HepG2 (cell line): ENCODE results near the gene BCL2L2. TPM values are rescaled to one million over a fixed set of nuclear protein-coding genes. Genes with fewer than 3 reads are reported as not detected.

Source experiments
- LCORL ChIP-seq, 2 experiments: fragments of 450-650 bp in 1 of 2; sonication (generic) in 1 of 2; formaldehyde crosslinking in 1 of 2; IDR thresholded peaks; 2 replicates each; pipeline versions ENCODE4 v1.5.0 to v1.6.1; 2017 to 2020; ENCODE audit warnings: antibody characterized with exemption in 1 of 2, missing genetic modification reagents in 1 of 2
- MNT ChIP-seq: fragments of 450-650 bp; IDR thresholded peaks from 2 replicates; pipeline ENCODE4 v1.6.1; 2016
- POGK ChIP-seq: sonication (generic); formaldehyde crosslinking; conservative IDR thresholded peaks from 2 replicates; pipeline ENCODE4 v1.8.0; 2022; ENCODE audit warnings: mild to moderate bottlenecking, moderate library complexity, missing genetic modification reagents
- RARG ChIP-seq: sonication (generic); formaldehyde crosslinking; IDR thresholded peaks from 2 replicates; pipeline ENCODE4 v1.4.0; 2020; ENCODE audit warnings: low read depth, mild to moderate bottlenecking, missing genetic modification reagents
- SNAPC2 ChIP-seq: sonication (generic); formaldehyde crosslinking; IDR thresholded peaks from 2 replicates; pipeline ENCODE4 v1.8.1; 2022; ENCODE audit warnings: mild to moderate bottlenecking, missing genetic modification reagents
- SUZ12 ChIP-seq: fragments of 150-350 bp; IDR thresholded peaks from 2 replicates; pipeline ENCODE4 v1.6.1; 2014; ENCODE audit warnings: low read depth, low read length
- TAF15 ChIP-seq: fragments of 200-400 bp; formaldehyde crosslinking; IDR thresholded peaks from one replicate; pipeline ENCODE4 v1.6.1; 2018; ENCODE audit warnings: mild to moderate bottlenecking, low read depth, low read length; ENCODE audit not compliant: poor library complexity, severe bottlenecking
- ZIK1 ChIP-seq: sonication (generic); formaldehyde crosslinking; IDR thresholded peaks from 2 replicates; pipeline ENCODE4 v1.5.0; 2020; ENCODE audit warnings: mild to moderate bottlenecking, low read depth, missing genetic modification reagents, borderline replicate concordance
- ZNF282 ChIP-seq: fragments of 450-650 bp; IDR thresholded peaks from 2 replicates; pipeline ENCODE4 v1.6.1; 2018; ENCODE audit not compliant: partially characterized antibody
- ZNF343 ChIP-seq: sonication (generic); formaldehyde crosslinking; IDR thresholded peaks from 2 replicates; pipeline ENCODE4 v1.4.0; 2020; ENCODE audit warnings: mild to moderate bottlenecking, missing genetic modification reagents
- ZNF414 ChIP-seq: sonication (generic); formaldehyde crosslinking; IDR thresholded peaks from 2 replicates; pipeline ENCODE4 v1.5.0; 2020; ENCODE audit warnings: missing genetic modification reagents
- ZNF543 ChIP-seq: sonication (generic); formaldehyde crosslinking; IDR thresholded peaks from 2 replicates; pipeline ENCODE4 v1.4.0; 2020; ENCODE audit warnings: mild to moderate bottlenecking, missing genetic modification reagents
- polyA plus RNA-seq, 8 experiments: library from polyadenylated mRNA; depleted of rRNA in 3 of 8; stranded (reverse) in 7 of 8; unstranded in 1 of 8; fragments of >200 nt; fragmentation: Illumina TruSeq in 4 of 8; extraction: Trizol in 4 of 8; gene quantifications; 2 replicates each; pipeline versions ENCODE4 v1.2.1 to v1.2.3, GENCODE V29; 2011 to 2016; ENCODE audit warnings: low read depth in 4 of 8, missing spikeins in 1 of 8, mixed read lengths in 1 of 8; ENCODE audit not compliant: insufficient read depth in 1 of 8
- total RNA-seq, 5 experiments: library from RNA; depleted of rRNA; stranded (reverse); fragments of >200 nt; fragmentation: Illumina TruSeq; extraction: Trizol; gene quantifications; 2 replicates each; pipeline ENCODE4 v1.2.3, GENCODE V29; 2016; ENCODE audit warnings: low read depth in 1 of 5
- TF ChIP-seq, protein P1 (sequence below): sonication (generic); formaldehyde crosslinking; IDR thresholded peaks from 2 replicates; pipeline ENCODE4 v1.8.1; 2023; ENCODE audit warnings: mild to moderate bottlenecking, inconsistent platforms, moderate library complexity, missing genetic modification reagents, borderline replicate concordance
- TF ChIP-seq, protein P2 (sequence below): sonication (generic); formaldehyde crosslinking; IDR thresholded peaks from 2 replicates; pipeline ENCODE4 v1.5.1; 2020; ENCODE audit warnings: mild to moderate bottlenecking, moderate library complexity, missing genetic modification reagents
- TF ChIP-seq, protein P3 (sequence below): fragments of 450-650 bp; IDR thresholded peaks from 2 replicates; pipeline ENCODE4 v1.6.1; 2017; ENCODE audit warnings: mild to moderate bottlenecking
- TF ChIP-seq, protein P4 (sequence below): sonication (generic); formaldehyde crosslinking; IDR thresholded peaks from 2 replicates; pipeline ENCODE4 v1.9.0; 2021; ENCODE audit warnings: missing genetic modification reagents, borderline replicate concordance

Gene BCL2L2
- total and polyA plus RNA-seq, 2 of the 13 experiments (the other 11 are each of a cell fraction or from before 2014, with no cell fraction given): 28.1 to 49.8 TPM

DNA sequence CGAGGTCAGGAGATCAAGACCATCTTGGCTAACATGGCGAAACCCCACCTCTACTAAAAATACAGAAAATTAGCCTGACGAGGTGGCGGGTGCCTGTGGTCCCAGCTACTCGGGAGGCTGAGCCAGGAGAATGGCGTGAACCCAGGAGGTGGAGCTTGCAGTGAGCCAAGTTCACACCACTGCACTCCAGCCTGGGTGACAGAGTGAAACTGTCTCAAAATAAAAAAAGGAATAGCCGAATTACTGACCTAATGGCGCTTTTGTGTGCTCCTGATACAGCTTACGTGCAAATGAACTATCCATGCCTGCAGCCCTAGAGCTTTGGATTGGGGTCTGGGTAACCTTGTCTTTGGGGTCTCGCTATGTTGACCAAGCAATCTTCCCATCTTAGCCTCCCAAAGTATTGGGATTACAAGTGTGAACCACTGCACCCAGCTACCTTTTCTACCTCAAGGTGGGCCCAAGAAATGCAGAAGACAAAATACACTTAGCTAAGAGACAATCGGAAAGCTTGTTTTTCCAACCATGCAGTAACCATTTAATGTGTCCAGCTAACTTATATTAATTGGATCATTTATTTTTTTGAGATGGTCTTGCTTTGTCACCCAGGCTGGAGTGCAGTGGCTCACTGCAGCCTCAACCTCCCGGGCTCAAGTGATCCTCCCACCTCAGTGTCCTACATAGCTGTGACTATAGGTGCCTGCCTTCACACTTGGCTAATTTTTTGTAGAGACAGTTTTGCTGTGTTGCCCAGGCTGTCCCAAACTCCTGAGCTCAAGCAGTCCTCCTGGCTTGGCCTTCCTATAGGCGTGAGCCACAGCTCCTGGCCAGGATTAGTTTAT, 20.1 kb downstream of the BCL2L2 start (continued):
- TF ChIP-seq, protein P1, sequence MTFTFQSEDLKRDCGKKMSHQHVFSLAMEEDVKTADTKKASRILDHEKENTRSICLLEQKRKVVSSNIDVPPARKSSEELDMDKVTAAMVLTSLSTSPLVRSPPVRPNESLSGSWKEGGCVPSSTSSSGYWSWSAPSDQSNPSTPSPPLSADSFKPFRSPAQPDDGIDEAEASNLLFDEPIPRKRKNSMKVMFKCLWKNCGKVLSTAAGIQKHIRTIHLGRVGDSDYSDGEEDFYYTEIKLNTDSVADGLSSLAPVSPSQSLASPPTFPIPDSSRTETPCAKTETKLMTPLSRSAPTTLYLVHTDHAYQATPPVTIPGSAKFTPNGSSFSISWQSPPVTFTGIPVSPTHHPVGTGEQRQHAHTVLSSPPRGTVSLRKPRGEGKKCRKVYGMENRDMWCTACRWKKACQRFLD (CRISPR knock-in tag): no peak; the same call in 1 of the 2 replicates
- no peak for TF ChIP-seq SNAPC2 (CRISPR knock-in tag)
- TF ChIP-seq RARG (CRISPR knock-in tag): no peak; the same call in 1 of the 2 replicates
- no peak for TF ChIP-seq POGK (CRISPR knock-in tag)
- TF ChIP-seq TAF15: no peak
- TF ChIP-seq, protein P2, sequence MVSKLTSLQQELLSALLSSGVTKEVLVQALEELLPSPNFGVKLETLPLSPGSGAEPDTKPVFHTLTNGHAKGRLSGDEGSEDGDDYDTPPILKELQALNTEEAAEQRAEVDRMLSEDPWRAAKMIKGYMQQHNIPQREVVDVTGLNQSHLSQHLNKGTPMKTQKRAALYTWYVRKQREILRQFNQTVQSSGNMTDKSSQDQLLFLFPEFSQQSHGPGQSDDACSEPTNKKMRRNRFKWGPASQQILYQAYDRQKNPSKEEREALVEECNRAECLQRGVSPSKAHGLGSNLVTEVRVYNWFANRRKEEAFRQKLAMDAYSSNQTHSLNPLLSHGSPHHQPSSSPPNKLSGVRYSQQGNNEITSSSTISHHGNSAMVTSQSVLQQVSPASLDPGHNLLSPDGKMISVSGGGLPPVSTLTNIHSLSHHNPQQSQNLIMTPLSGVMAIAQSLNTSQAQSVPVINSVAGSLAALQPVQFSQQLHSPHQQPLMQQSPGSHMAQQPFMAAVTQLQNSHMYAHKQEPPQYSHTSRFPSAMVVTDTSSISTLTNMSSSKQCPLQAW (CRISPR knock-in tag): no peak
- TF ChIP-seq ZIK1 (CRISPR knock-in tag): no peak
- TF ChIP-seq, protein P3, sequence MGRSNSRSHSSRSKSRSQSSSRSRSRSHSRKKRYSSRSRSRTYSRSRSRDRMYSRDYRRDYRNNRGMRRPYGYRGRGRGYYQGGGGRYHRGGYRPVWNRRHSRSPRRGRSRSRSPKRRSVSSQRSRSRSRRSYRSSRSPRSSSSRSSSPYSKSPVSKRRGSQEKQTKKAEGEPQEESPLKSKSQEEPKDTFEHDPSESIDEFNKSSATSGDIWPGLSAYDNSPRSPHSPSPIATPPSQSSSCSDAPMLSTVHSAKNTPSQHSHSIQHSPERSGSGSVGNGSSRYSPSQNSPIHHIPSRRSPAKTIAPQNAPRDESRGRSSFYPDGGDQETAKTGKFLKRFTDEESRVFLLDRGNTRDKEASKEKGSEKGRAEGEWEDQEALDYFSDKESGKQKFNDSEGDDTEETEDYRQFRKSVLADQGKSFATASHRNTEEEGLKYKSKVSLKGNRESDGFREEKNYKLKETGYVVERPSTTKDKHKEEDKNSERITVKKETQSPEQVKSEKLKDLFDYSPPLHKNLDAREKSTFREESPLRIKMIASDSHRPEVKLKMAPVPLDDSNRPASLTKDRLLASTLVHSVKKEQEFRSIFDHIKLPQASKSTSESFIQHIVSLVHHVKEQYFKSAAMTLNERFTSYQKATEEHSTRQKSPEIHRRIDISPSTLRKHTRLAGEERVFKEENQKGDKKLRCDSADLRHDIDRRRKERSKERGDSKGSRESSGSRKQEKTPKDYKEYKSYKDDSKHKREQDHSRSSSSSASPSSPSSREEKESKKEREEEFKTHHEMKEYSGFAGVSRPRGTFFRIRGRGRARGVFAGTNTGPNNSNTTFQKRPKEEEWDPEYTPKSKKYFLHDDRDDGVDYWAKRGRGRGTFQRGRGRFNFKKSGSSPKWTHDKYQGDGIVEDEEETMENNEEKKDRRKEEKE: no peak
- TF ChIP-seq SUZ12: no peak
- no peak for TF ChIP-seq MNT
- TF ChIP-seq LCORL (IDR thresholded peaks at IDR 0.05): no peak
- no peak for TF ChIP-seq LCORL (CRISPR knock-in tag; IDR thresholded peaks at IDR 0.05)
- TF ChIP-seq ZNF282: no peak
- peak; percentile 43; the same call in 1 of the 2 replicates for TF ChIP-seq ZNF543
- TF ChIP-seq, protein P4, sequence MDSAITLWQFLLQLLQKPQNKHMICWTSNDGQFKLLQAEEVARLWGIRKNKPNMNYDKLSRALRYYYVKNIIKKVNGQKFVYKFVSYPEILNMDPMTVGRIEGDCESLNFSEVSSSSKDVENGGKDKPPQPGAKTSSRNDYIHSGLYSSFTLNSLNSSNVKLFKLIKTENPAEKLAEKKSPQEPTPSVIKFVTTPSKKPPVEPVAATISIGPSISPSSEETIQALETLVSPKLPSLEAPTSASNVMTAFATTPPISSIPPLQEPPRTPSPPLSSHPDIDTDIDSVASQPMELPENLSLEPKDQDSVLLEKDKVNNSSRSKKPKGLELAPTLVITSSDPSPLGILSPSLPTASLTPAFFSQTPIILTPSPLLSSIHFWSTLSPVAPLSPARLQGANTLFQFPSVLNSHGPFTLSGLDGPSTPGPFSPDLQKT (CRISPR knock-in tag): no peak
- no peak for TF ChIP-seq ZNF414
- no peak for TF ChIP-seq ZNF343 (CRISPR knock-in tag)
